ENCODE data around the gene PIK3C3.

Gene PIK3C3

DNA sequence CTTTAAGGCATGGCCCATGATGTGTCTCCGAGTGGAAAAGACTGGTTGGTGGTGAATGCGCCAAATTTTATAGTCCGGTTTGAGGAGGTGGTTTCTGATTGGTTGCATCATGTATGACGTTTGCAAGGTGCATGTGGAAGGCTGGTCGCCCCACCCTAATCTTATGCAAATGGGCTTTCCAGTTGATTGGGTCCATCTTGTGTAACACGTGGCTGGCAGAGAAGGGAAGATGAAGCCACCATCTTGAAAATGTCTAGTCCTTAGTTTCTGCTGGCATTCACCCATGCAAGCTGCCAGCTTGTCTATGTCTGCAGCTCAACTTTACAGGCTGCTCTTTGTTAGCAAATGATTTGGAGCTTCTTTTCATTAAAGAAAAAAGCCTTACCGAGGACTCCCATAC, 132.2 kb downstream of the PIK3C3 start:
- Histone ChIP-seq H3K36me3 (ENCODE audit: control insufficient read depth in 1 of 2, insufficient read depth in 2 of 2, low read length in 2 of 2) (peaks cover 0 to 12% of the 10 kb centered on the region in 2 donors), H3K9me3 (ENCODE audit: control insufficient read depth in 1 of 2, low read length in 2 of 2) (no peaks in the 10 kb centered on the region), H3K27me3 (ENCODE audit: control insufficient read depth in 1 of 2, insufficient read depth in 2 of 2, low read length in 2 of 2) (no peaks in the 10 kb centered on the region), H3K27ac (ENCODE audit: low read depth, low read length) (no peak overlapping the region), H3K9ac (ENCODE audit: low read depth in 1 of 2, low read length in 2 of 2) (no peak overlapping the region), H3K4me3 (ENCODE audit: low read depth in 1 of 2, low read length in 2 of 2) (no peak overlapping the region), H3K4me1 (ENCODE audit: control insufficient read depth in 1 of 2, insufficient read depth in 2 of 2, low read length in 2 of 2) (no peaks in the 10 kb centered on the region)

DNA sequence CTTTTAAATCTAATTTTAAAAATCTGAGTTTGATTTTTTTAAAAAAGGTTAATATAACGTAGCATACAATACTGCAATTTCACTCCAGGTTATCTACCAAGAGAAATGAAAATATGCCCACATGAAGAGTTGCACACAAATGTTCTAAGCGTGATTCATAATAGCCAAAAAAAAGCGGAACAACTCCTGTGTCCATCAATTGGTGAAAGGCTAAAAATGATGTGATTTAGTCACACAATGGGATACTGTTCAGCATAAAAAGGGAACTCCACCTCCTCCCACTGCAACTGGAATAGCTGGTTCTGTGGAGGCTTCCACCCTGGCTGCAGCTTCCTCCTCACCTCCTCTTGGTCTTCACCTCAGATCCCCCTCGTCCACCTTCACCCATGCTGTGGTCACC, 132.8 kb downstream of the PIK3C3 start:
- Histone ChIP-seq H3K4me3 (ENCODE audit: low read depth in 1 of 2, low read length in 2 of 2) (no peak overlapping the region), H3K27me3 (ENCODE audit: control insufficient read depth in 1 of 2, insufficient read depth in 2 of 2, low read length in 2 of 2) (no peaks in the 10 kb centered on the region), H3K9me3 (ENCODE audit: control insufficient read depth in 1 of 2, low read length in 2 of 2) (no peaks in the 10 kb centered on the region), H3K36me3 (ENCODE audit: control insufficient read depth in 1 of 2, insufficient read depth in 2 of 2, low read length in 2 of 2) (peaks cover 0 to 10% of the 10 kb centered on the region in 2 donors), H3K27ac (ENCODE audit: low read depth, low read length) (no peak overlapping the region), H3K9ac (ENCODE audit: low read depth in 1 of 2, low read length in 2 of 2) (no peak overlapping the region), H3K4me1 (ENCODE audit: control insufficient read depth in 1 of 2, insufficient read depth in 2 of 2, low read length in 2 of 2) (no peaks in the 10 kb centered on the region)

DNA sequence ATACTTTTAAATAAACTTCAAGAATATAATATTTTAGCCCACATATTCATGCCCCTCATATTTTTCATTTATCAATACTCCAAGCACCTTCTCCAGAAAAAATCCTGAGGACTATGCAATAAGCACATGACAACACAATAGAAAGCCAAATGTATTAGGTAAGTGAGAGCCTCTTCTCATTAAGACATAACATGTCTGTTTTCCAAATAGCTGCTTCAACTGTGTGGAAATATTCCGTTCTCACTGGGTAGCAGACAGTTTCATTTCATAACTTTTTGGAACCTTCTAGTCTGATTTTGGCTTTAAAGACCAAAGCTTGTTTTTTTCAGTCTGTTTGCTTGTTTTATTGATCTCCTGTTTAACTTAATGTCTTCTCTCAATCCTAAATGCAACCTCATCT, 137.8 kb downstream of the PIK3C3 start:
- H3K4me1 ChIP-seq (ENCODE audit: control insufficient read depth in 1 of 2, insufficient read depth in 2 of 2, low read length in 2 of 2) = peaks cover 0 to 6% of the 10 kb centered on the region in 2 donors
- no peaks in the 10 kb centered on the region for H3K36me3 ChIP-seq (ENCODE audit: control insufficient read depth in 1 of 2, insufficient read depth in 2 of 2, low read length in 2 of 2)
- no peak overlapping the region for H3K9ac ChIP-seq (ENCODE audit: low read depth in 1 of 2, low read length in 2 of 2)

DNA sequence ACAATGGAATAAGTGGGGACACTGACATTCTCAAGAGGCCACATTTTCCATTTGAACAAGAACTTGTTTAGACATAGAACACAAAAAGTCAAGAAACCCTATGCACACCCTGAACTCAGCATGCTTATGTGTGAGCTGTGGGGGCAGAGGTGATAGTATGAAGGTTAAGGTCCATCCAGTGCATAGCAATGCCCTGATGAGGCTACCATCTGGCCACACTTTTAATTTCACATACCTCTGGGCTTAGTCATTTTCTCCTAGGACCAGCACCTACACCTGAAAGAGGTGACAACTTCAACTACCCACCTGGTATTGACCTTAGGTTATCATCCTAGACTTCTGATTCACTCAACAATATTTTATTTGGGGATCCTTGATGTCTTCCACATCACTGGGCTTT, 139.8 kb downstream of the PIK3C3 start:
- Histone ChIP-seq H3K9ac (ENCODE audit: low read depth in 1 of 2, low read length in 2 of 2) (no peak overlapping the region), H3K36me3 (ENCODE audit: control insufficient read depth in 1 of 2, insufficient read depth in 2 of 2, low read length in 2 of 2) (no peaks in the 10 kb centered on the region), H3K9me3 (ENCODE audit: control insufficient read depth in 1 of 2, low read length in 2 of 2) (no peaks in the 10 kb centered on the region), H3K27me3 (ENCODE audit: control insufficient read depth in 1 of 2, insufficient read depth in 2 of 2, low read length in 2 of 2) (no peaks in the 10 kb centered on the region), H3K27ac (ENCODE audit: low read depth, low read length) (no peak overlapping the region), H3K4me1 (ENCODE audit: control insufficient read depth in 1 of 2, insufficient read depth in 2 of 2, low read length in 2 of 2) (peaks cover 0 to 6% of the 10 kb centered on the region in 2 donors), H3K4me3 (ENCODE audit: low read depth in 1 of 2, low read length in 2 of 2) (no peak overlapping the region)

More for the DNA sequence above, 137.8 kb downstream of the PIK3C3 start:
- Histone ChIP-seq H3K27me3 (ENCODE audit: control insufficient read depth in 1 of 2, insufficient read depth in 2 of 2, low read length in 2 of 2) (no peaks in the 10 kb centered on the region), H3K27ac (ENCODE audit: low read depth, low read length) (no peak overlapping the region), H3K9me3 (ENCODE audit: control insufficient read depth in 1 of 2, low read length in 2 of 2) (no peaks in the 10 kb centered on the region), H3K4me3 (ENCODE audit: low read depth in 1 of 2, low read length in 2 of 2) (no peak overlapping the region)

DNA sequence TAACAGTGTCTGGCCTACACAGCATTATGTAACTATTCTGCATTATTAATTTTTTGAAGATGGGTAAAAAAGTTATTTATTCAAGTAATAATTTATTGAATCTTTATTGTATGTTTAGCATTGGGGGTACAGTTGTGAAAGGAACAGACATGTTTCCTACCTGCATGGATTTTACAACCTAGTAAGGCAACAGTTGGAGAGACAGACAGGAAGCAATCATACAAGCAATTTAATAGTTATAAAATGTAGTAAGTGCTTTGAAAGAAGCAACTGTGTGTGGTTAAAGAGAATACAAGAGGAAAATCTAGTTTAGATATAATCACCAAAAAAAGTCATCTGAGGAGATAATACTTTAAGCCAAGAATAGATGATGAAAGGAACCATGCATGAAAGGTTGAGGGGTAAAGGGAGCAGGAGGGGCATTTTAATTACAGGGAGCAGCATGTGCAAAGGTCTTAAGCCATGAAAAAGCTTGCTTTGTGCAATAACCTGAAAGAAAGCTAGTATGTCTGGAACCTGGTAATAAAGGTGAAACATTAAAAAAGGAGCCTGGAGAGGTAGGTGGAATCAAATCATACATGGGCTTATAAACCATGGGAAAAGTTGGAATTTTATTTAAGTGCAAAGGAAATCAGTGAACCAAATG, 140.8 kb downstream of the PIK3C3 start:
- Histone ChIP-seq H3K4me1 (ENCODE audit: control insufficient read depth in 1 of 2, insufficient read depth in 2 of 2, low read length in 2 of 2) (peaks cover 0 to 6% of the 10 kb centered on the region in 2 donors), H3K9me3 (ENCODE audit: control insufficient read depth in 1 of 2, low read length in 2 of 2) (no peaks in the 10 kb centered on the region), H3K27me3 (ENCODE audit: control insufficient read depth in 1 of 2, insufficient read depth in 2 of 2, low read length in 2 of 2) (no peaks in the 10 kb centered on the region), H3K9ac (ENCODE audit: low read depth in 1 of 2, low read length in 2 of 2) (no peak overlapping the region), H3K4me3 (ENCODE audit: low read depth in 1 of 2, low read length in 2 of 2) (no peak overlapping the region), H3K27ac (ENCODE audit: low read depth, low read length) (no peak overlapping the region), H3K36me3 (ENCODE audit: control insufficient read depth in 1 of 2, insufficient read depth in 2 of 2, low read length in 2 of 2) (no peaks in the 10 kb centered on the region)

DNA sequence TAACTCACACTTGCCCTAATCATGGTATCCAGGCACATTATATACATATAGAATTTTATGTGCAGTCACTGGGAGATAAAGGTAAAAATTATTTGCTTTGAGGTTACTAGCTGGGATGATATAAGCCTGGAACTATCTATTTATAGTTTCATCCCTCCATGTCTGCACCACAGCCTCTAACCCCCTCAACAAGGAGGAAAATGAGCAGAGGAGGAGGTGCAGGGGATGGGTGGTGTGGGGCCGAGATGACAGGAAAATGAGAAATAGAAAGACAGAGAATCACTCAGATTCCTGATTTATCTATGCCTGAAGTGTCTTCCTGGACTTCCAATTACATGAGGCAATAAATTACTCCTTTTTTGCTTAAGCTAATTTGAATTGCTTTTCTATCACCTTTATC, 145.2 kb downstream of the PIK3C3 start:
- Histone ChIP-seq H3K27me3 (ENCODE audit: control insufficient read depth in 1 of 2, insufficient read depth in 2 of 2, low read length in 2 of 2) (no peaks in the 10 kb centered on the region), H3K9me3 (ENCODE audit: control insufficient read depth in 1 of 2, low read length in 2 of 2) (no peaks in the 10 kb centered on the region), H3K4me3 (ENCODE audit: low read depth in 1 of 2, low read length in 2 of 2) (no peak overlapping the region), H3K9ac (ENCODE audit: low read depth in 1 of 2, low read length in 2 of 2) (no peak overlapping the region), H3K4me1 (ENCODE audit: control insufficient read depth in 1 of 2, insufficient read depth in 2 of 2, low read length in 2 of 2) (peaks cover 0 to 1% of the 10 kb centered on the region in 2 donors), H3K36me3 (ENCODE audit: control insufficient read depth in 1 of 2, insufficient read depth in 2 of 2, low read length in 2 of 2) (no peaks in the 10 kb centered on the region), H3K27ac (ENCODE audit: low read depth, low read length) (no peak overlapping the region)

DNA sequence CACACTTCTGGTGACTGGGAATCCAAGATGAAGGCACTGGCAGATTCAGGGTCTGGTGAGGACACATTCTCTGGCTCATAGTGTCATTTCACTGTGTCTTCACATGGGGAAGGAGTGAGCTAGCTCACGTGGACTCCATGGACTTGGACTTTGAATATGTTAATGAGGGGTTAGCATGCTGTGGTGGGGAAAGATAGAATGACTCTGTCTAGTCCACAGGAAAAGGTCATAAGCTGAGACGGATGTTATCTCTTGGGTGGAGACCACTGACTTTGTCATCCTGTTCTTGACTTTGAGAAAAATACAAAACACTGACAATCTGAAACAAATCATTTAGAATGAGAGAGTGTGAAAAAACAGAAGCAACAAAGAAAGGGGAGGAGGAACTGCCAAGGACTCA, 145.9 kb downstream of the PIK3C3 start:
- Histone ChIP-seq H3K9me3 (ENCODE audit: control insufficient read depth in 1 of 2, low read length in 2 of 2) (no peaks in the 10 kb centered on the region), H3K9ac (ENCODE audit: low read depth in 1 of 2, low read length in 2 of 2) (no peak overlapping the region), H3K4me1 (ENCODE audit: control insufficient read depth in 1 of 2, insufficient read depth in 2 of 2, low read length in 2 of 2) (no peaks in the 10 kb centered on the region), H3K27ac (ENCODE audit: low read depth, low read length) (no peak overlapping the region), H3K27me3 (ENCODE audit: control insufficient read depth in 1 of 2, insufficient read depth in 2 of 2, low read length in 2 of 2) (no peaks in the 10 kb centered on the region), H3K4me3 (ENCODE audit: low read depth in 1 of 2, low read length in 2 of 2) (no peak overlapping the region), H3K36me3 (ENCODE audit: control insufficient read depth in 1 of 2, insufficient read depth in 2 of 2, low read length in 2 of 2) (no peaks in the 10 kb centered on the region)

DNA sequence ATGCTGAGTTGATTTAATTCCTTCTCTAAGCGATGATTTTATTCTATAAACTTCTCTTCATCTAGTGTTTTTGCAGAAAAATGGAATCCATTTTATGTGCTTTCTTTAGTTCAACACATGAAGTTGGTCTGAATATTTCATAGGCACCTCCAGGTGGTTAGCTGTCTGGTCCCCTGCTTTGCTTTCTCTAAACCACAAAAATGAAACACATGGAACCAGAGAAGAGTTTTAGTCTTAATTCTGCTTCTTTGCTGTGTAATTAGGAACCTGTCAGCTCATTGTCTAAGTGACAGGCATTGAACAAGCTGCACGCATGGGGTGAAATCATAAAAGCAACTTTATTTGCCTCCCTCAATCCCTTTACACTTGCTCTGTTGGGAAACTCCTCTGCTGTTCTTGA, 150.4 kb downstream of the PIK3C3 start:
- no peaks in the 10 kb centered on the region for H3K27me3 ChIP-seq (ENCODE audit: control insufficient read depth in 1 of 2, insufficient read depth in 2 of 2, low read length in 2 of 2)
- H3K27ac ChIP-seq (ENCODE audit: low read depth, low read length) = no peak overlapping the region
- no peaks in the 10 kb centered on the region for H3K9me3 ChIP-seq (ENCODE audit: control insufficient read depth in 1 of 2, low read length in 2 of 2)
- H3K4me1 ChIP-seq (ENCODE audit: control insufficient read depth in 1 of 2, insufficient read depth in 2 of 2, low read length in 2 of 2) = no peaks in the 10 kb centered on the region
- H3K9ac ChIP-seq (ENCODE audit: low read depth in 1 of 2, low read length in 2 of 2) = no peak overlapping the region
- H3K36me3 ChIP-seq (ENCODE audit: control insufficient read depth in 1 of 2, insufficient read depth in 2 of 2, low read length in 2 of 2) = no peaks in the 10 kb centered on the region
- no peak overlapping the region for H3K4me3 ChIP-seq (ENCODE audit: low read depth in 1 of 2, low read length in 2 of 2)

DNA sequence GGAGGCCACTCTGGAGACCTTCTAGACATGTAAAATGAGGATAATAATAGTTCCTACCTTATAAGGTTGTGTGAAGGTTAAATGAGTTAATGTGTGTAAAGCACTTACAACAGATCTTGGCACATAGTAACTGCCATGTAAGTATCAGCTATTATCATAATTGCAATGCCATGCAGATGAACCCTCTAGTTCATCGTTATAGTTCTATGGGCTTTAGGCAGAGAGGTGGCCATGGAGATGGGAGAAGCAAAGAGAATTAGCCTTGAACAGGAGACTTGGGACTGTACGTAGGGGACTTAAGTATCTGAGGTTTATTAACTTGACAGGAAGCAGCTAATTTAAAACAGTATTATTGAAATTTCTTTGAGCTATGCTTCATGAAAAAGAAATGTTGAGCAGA, 151.8 kb downstream of the PIK3C3 start:
- Histone ChIP-seq H3K4me3 (ENCODE audit: low read depth in 1 of 2, low read length in 2 of 2) (no peak overlapping the region), H3K9me3 (ENCODE audit: control insufficient read depth in 1 of 2, low read length in 2 of 2) (no peaks in the 10 kb centered on the region), H3K9ac (ENCODE audit: low read depth in 1 of 2, low read length in 2 of 2) (no peak overlapping the region), H3K27me3 (ENCODE audit: control insufficient read depth in 1 of 2, insufficient read depth in 2 of 2, low read length in 2 of 2) (no peaks in the 10 kb centered on the region), H3K4me1 (ENCODE audit: control insufficient read depth in 1 of 2, insufficient read depth in 2 of 2, low read length in 2 of 2) (no peaks in the 10 kb centered on the region), H3K36me3 (ENCODE audit: control insufficient read depth in 1 of 2, insufficient read depth in 2 of 2, low read length in 2 of 2) (no peaks in the 10 kb centered on the region), H3K27ac (ENCODE audit: low read depth, low read length) (no peak overlapping the region)

DNA sequence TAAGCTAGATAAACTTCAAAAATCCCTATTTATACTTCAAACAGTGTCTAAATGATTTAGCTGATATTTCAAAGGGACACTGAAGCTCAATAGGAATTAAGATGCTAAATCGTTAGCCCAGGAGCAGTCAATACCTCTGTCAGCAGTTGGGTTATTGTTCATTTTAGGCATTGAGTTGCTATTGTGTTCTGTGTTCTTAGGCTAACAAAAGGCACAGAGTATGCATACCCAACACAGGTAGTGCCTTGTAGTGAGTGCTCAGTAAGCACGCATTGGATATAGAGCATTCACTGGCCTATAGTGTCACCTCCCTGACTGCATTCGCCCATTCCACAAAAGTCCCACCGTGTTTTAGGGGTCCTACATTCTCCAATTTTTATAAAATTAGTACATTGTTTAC, 152.3 kb downstream of the PIK3C3 start:
- no peaks in the 10 kb centered on the region for H3K27me3 ChIP-seq (ENCODE audit: control insufficient read depth in 1 of 2, insufficient read depth in 2 of 2, low read length in 2 of 2)
- no peaks in the 10 kb centered on the region for H3K9me3 ChIP-seq (ENCODE audit: control insufficient read depth in 1 of 2, low read length in 2 of 2)
- H3K9ac ChIP-seq (ENCODE audit: low read depth in 1 of 2, low read length in 2 of 2) = no peak overlapping the region
- no peak overlapping the region for H3K4me3 ChIP-seq (ENCODE audit: low read depth in 1 of 2, low read length in 2 of 2)
- no peak overlapping the region for H3K27ac ChIP-seq (ENCODE audit: low read depth, low read length)
- H3K4me1 ChIP-seq (ENCODE audit: control insufficient read depth in 1 of 2, insufficient read depth in 2 of 2, low read length in 2 of 2) = no peaks in the 10 kb centered on the region
- H3K36me3 ChIP-seq (ENCODE audit: control insufficient read depth in 1 of 2, insufficient read depth in 2 of 2, low read length in 2 of 2) = no peaks in the 10 kb centered on the region
